Breast epithelium (tissue), 4 donors: ENCODE results near the gene KANK2. TPM values are rescaled to one million over a fixed set of nuclear protein-coding genes. Genes with fewer than 3 reads are reported as not detected.
A peak's percentile ranks its signal among the peaks of the same experiment; 100 is the strongest.

Source experiments
- DNase-seq, 2 donors: peaks; one replicate each; pipeline ENCODE4 v3.0.0-alpha.2; 2019; ENCODE audit warnings: low spot score in 2 of 2
- H3K27ac ChIP-seq, 2 donors: fragments of 200-600 bp; sonication (generic) in 1 of 2; one replicate each; pipeline ENCODE4 v1.5.1; 2016 to 2019; ENCODE audit warnings: mild to moderate bottlenecking in 1 of 2
- H3K27me3 ChIP-seq, 2 donors: fragments of 200-600 bp; sonication (generic) in 1 of 2; one replicate each; pipeline versions ENCODE4 v1.5.1 to v1.6.0; 2017 to 2019; ENCODE audit warnings: control low read depth in 1 of 2, mild to moderate bottlenecking in 1 of 2
- H3K36me3 ChIP-seq: fragments of 200-600 bp; one replicate; pipeline ENCODE4 v1.5.1; 2019
- H3K4me1 ChIP-seq, 2 donors: fragments of 200-600 bp; sonication (generic); one replicate each; pipeline ENCODE4 v1.5.1; 2016 to 2019; ENCODE audit warnings: control low read depth in 1 of 2
- H3K4me3 ChIP-seq, 3 donors: fragments of 200-600 bp; sonication (generic); 1 replicate in 2 of 3; 2 replicates in 1 of 3; pipeline ENCODE4 v1.5.1; 2016 to 2019; ENCODE audit warnings: mild to moderate bottlenecking in 3 of 3, moderate library complexity in 2 of 3
- H3K9me3 ChIP-seq, 2 donors: fragments of 200-600 bp; sonication (generic) in 1 of 2; one replicate each; pipeline ENCODE4 v1.5.1; 2016 to 2019; ENCODE audit warnings: control low read depth in 1 of 2
- POLR2A ChIP-seq: fragments of 450-650 bp; IDR thresholded peaks from one replicate; pipeline ENCODE4 v1.6.1; 2016; ENCODE audit warnings: antibody characterized with exemption, mild to moderate bottlenecking, moderate library complexity
- POLR2AphosphoS5 ChIP-seq, 3 donors: sonication (generic); formaldehyde crosslinking; IDR thresholded peaks; one replicate each; pipeline ENCODE4 v1.6.1; 2017; ENCODE audit warnings: antibody characterized with exemption in 3 of 3
- intact Hi-C: fragments of 100-400 bp; cut with DNase I; formaldehyde crosslinking; loops from one replicate; pipeline ENCODE4 v1.15.1; 2023; ENCODE audit warnings: low total_unique reads
- total RNA-seq, 3 donors: library from RNA; depleted of rRNA; stranded (reverse); fragments of >200 nt; gene quantifications; one replicate each; pipeline ENCODE4 v1.1.0, GENCODE V29; 2016
- TF ChIP-seq, protein P1 (sequence below), 3 donors: fragments of 450-650 bp; IDR thresholded peaks; one replicate each; pipeline ENCODE4 v1.5.1; 2016 to 2017; ENCODE audit warnings: antibody characterized with exemption in 3 of 3, mild to moderate bottlenecking in 3 of 3, moderate library complexity in 3 of 3

KANK2 gene
- total RNA-seq, 3 donors from 2014 or later: 142 to 477 (median 197) TPM

GRCh38 chr19:11196406-11197287 lies 698 bp downstream of the KANK2 start:
- H3K36me3 ChIP-seq: peaks cover 9% of the 10 kb centered on the region
- DNase-seq: no peak
- no peaks in the 10 kb centered on the region for H3K9me3 ChIP-seq
- intact Hi-C loops: no loop called here
- H3K4me3 ChIP-seq: peak overlapping the region; percentile 59 to 93 (median 80)
- peaks cover 3 to 6% of the 10 kb centered on the region in 2 donors for H3K4me1 ChIP-seq
- no peak for TF ChIP-seq POLR2A
- no peak for TF ChIP-seq POLR2AphosphoS5 (IDR thresholded peaks at IDR 0.05)
- TF ChIP-seq, protein P1, sequence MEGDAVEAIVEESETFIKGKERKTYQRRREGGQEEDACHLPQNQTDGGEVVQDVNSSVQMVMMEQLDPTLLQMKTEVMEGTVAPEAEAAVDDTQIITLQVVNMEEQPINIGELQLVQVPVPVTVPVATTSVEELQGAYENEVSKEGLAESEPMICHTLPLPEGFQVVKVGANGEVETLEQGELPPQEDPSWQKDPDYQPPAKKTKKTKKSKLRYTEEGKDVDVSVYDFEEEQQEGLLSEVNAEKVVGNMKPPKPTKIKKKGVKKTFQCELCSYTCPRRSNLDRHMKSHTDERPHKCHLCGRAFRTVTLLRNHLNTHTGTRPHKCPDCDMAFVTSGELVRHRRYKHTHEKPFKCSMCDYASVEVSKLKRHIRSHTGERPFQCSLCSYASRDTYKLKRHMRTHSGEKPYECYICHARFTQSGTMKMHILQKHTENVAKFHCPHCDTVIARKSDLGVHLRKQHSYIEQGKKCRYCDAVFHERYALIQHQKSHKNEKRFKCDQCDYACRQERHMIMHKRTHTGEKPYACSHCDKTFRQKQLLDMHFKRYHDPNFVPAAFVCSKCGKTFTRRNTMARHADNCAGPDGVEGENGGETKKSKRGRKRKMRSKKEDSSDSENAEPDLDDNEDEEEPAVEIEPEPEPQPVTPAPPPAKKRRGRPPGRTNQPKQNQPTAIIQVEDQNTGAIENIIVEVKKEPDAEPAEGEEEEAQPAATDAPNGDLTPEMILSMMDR (IDR thresholded peaks at IDR 0.05): no peak
- H3K27ac ChIP-seq: peak overlapping the region; percentile 91 to 96
- H3K27me3 ChIP-seq: no peaks in the 10 kb centered on the region

GRCh38 chr19:11195681-11196080 lies 1.7 kb downstream of the KANK2 start:
- Histone ChIP-seq H3K9me3 (no peaks in the 10 kb centered on the region), H3K4me3 (peak overlapping the region; percentile 59 to 93 (median 80)), H3K27me3 (no peaks in the 10 kb centered on the region), H3K27ac (peak overlapping the region; percentile 61 to 77), H3K4me1 (peaks cover 3 to 6% of the 10 kb centered on the region in 2 donors), H3K36me3 (peaks cover 9% of the 10 kb centered on the region)
- TF ChIP-seq, protein P1 (IDR thresholded peaks at IDR 0.05): no peak
- TF ChIP-seq POLR2A (no peak), POLR2AphosphoS5 (IDR thresholded peaks at IDR 0.05) (no peak)
- intact Hi-C loops: no loop called here
- DNase-seq: no peak

- TF ChIP-seq POLR2A: no peak
- TF ChIP-seq, protein P1 (IDR thresholded peaks at IDR 0.05): no peak
- no peak for TF ChIP-seq POLR2AphosphoS5 (IDR thresholded peaks at IDR 0.05)
- Histone ChIP-seq H3K27ac (peak overlapping the region; percentile 61 to 77), H3K27me3 (no peaks in the 10 kb centered on the region), H3K4me3 (peak overlapping the region; percentile 59 to 93 (median 80)), H3K4me1 (peaks cover 3 to 12% of the 10 kb centered on the region in 2 donors), H3K36me3 (peaks cover 9% of the 10 kb centered on the region), H3K9me3 (no peaks in the 10 kb centered on the region)
- intact Hi-C loops: no loop called here
- DNase-seq: no peak
Measured at GRCh38 chr19:11194656-11195558, 2.4 kb downstream of the KANK2 start.

DNA sequence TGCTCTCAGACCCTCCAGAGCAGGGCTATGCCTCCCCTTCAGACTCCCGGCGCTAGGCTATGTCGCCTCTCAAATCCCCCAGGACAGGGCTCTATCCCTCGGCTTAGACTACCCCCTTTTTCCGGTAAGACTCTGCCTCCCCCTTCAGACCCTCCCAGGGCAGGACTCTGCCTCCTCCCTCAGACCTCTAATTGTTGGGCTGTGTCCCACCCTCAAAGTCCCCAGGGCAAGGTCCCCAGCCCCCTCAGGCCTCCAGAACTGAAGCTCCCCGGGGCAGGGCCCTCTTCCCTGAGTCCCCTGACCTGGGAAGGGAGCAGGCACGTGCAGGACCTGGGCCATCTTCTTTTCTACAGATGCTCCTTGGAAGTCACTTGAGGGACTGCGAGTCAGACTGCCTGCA lies 3.2 kb downstream of the KANK2 start:
- peaks cover 3 to 14% of the 10 kb centered on the region in 2 donors for H3K4me1 ChIP-seq
- TF ChIP-seq POLR2A (no peak), POLR2AphosphoS5 (IDR thresholded peaks at IDR 0.05) (no peak)
- TF ChIP-seq, protein P1 (IDR thresholded peaks at IDR 0.05): no peak
- intact Hi-C loops: no loop called here

More for the DNA sequence above, 3.2 kb downstream of the KANK2 start:
- Histone ChIP-seq H3K36me3 (peaks cover 9% of the 10 kb centered on the region), H3K4me3 (peak overlapping the region; percentile 59 to 93 (median 80)), H3K27me3 (no peaks in the 10 kb centered on the region), H3K27ac (peak overlapping the region; percentile 61 to 77), H3K9me3 (no peaks in the 10 kb centered on the region)
- no peak for DNase-seq
